ENCODE results near the gene GFER.
"Not testable (repeated sequence)": the region's sequence is repeated elsewhere in the genome, so short reads cannot be mapped to it uniquely, and the experiment has no call there.

The GFER gene

GRCh38 chr16:1957434-1958142 is 26.4 kb upstream of the GFER start:
- not testable (repeated sequence) for DNase-seq (ENCODE audit: low read depth in 2 of 2)

DNA sequence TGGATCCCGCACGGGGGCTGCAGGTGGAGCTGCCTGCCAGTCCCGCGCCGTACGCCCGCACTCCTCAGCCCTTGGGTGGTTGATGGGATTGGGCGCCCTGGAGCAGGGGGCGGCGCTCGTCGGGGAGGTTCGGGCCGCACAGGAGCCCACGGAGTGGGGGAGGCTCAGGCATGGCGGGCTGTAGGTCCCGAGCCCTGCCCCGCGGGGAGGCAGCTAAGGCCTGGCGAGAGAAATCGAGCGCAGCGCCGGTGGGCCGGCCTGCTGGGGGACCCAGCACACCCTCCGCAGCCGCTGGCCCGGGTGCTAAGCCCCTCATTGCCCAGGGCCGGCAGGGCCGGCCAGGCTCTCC is 25.9 kb upstream of the GFER start:
- DNase-seq (ENCODE audit: low read depth in 2 of 2) = not testable (repeated sequence)

- DNase-seq (ENCODE audit: low read depth in 2 of 2) = no peak
Observed at GRCh38 chr16:1958715-1959268, 25.2 kb upstream of the GFER start.

DNA sequence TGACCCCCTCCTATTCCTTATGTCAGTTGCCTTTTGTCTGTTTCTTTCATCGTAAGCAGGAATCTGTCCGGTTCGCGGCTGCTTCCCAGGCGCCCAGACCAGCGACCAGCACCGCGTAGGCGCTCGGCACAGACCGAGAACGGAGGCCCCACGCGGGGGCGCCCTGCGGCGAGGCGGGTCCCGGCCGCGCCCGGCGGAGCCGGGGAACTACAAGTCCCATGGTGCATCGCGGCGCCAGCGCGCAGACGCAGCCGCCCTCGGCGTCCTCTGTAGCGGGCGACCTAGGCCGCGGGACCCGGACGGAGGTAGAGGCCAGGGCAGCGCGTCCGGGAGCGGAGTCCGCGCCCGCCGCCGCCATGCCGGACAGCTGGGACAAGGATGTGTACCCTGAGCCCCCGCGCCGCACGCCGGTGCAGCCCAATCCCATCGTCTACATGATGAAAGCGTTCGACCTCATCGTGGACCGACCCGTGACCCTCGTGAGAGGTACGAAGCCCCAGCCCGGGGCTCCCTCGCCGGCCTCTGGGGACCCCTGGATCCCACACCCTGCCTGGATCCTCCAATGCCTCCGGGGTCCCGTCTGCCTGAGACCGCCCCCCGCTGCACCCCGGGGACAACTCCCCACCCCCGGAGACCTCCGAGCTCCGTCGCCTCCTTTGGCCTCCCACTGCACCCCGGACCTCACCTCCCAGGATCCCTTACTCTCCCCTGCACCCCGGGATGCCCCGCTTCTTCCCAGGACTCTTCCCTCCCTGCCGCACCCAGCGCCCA is 24.5 kb upstream of the GFER start, which contains the start of gene NDUFB10:
NDUFB10 (plus strand) TSS at position 270 of the 771 bp plus-strand sequence; CDS start at position 357, 87 bp downstream.
- DNase-seq (ENCODE audit: low read depth in 2 of 2) = peak; percentile 89 to 90

GRCh38 chr16:1960665-1961630 is 23.0 kb upstream of the GFER start:
- no peak for DNase-seq (ENCODE audit: low read depth in 2 of 2)

DNA sequence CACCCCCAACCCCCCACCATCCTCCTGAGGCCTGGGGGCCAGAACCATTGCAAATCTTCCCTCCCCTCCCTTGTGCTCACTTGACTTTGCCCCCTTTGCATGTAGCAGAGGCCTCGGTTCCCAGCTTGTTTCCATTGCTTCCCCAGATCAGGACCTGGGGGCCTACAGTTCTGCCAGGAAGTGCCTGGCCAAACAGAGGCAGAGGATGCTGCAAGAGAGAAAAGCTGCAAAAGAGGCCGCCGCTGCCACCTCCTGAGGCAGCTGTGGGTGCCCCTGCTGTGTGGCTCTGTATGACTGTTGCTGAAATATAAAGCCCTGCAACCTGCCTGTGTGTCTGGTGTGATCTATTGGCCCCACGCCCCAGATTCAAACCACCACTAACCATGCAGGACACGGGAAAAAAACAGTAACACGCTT is 22.3 kb upstream of the GFER start:
- DNase-seq (ENCODE audit: low read depth in 2 of 2) = no peak

DNA sequence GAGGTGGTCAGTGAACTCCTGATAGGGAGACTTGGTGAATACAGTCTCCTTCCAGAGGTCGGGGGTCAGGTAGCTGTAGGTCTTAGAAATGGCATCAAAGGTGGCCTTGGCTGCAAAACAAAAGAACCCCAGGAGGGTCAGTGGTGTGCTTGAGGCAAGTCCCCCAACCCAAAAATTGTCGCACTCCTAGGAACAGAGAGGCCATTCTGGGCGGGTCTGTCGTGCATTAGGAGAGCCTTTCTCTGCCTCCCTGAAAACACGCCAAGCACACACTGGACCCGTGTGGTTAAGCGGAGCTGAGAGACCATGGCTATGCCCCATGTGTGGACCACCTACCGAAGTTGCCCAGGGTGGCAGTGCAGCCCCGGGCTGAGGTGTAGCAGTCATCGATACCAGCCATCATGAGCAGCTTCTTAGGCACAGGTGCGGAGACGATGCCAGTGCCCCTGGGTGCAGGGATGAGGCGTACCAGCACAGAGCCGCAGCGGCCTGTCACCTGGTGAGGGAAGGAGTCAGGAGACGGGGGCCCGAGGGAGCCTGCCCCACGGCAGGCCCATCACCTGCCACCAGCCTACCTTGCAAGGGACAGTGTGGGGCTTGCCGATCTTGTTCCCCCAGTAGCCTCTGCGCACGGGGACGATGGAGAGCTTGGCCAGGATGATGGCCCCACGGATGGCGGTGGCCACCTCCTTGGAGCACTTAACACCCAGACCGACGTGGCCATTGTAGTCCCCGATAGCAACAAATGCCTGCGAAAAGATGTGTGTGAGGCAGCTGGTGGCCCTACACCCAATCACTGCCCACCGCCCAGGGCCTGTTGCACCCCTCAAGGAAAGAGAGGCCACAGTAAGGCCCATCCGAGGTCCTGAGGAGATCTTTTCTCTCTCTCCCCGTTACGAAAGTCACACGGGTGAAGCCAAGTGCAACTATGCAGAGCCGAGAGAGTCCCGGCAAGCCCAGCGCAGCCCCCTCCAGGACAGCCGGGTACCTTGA is 21.5 kb upstream of the GFER start:
- DNase-seq (ENCODE audit: low read depth in 2 of 2) = not testable (repeated sequence)

GRCh38 chr16:1963806-1964505 is 20.0 kb upstream of the GFER start:
- no peak for DNase-seq (ENCODE audit: low read depth in 2 of 2)

DNA sequence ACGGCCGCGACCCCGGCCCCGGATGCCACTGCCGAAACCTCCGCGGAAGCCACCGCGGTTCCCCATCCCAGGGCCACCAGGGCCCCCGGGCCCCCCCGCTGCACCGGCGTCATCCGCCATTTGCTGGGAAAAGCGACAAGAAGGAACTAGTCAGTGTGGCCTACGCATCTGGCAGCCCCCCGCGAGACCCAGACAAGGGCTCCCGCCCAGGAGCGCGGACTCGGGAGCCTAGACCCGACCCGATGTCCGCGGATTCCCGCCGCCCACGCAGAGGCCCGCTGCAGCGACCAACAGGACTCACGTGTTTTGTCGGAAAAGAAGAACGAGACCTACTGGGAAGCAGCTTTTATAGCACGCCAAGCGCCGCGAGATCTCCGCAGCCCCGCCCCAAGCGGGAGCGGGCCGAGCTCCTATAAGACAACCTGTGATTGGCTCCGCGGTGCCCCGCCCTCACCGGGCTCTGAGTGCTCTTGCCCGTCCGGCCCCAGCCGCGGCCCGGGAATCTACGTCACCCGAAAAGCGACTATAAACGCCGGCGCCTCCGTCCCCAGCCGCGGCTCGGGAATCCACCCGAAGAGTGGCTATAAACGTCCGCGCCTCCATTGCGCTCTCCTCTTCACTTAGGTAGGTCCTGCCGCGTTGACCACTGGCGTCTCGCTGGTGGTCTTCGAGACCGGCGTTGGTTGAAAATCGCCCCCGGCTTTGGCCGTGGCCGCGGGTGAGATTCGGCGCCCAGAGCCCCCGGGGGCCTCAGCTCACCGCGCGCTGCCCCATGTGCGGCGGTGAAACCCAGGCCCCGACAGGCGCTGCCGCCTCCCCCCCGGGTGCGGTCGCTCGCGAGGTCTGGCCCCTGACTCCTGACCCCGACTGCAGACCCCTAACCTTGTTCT is 19.2 kb upstream of the GFER start, which contains the start of gene RPS2:
RPS2 (minus strand) TSS at position 321 of the 890 bp plus-strand sequence; CDS start at position 120, 201 bp downstream.
- peak; percentile 95 to 97 for DNase-seq (ENCODE audit: low read depth in 2 of 2)

DNA sequence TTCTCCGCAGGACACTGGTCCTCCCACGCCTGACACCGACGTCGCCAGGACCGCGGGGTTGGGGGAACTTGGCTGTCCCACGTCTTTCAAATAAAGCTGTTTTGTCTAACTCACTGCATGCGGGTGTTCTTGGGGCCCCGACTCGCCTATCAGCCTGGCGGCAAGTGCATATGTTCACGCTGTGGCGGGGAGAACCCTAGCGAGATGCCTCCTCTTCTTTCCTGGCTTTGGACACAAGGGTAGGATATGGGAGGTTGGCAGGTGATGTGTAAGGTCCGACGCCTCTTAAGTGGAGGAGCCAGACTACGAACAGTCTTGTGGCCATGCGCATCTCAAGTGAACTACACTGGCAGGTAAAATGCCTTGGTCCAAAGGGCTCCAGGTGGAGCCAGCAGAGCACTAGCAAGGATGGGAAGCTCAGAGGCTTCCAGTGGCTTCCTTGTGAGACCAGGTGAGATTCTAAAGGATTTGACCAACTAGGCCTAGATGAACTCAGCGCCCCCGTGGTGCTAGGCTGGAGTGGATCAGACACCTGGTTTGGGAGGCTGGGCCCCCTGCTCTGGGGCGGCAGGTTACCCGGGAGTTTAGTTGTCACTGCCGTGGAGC is 18.5 kb upstream of the GFER start:
- no peak for DNase-seq (ENCODE audit: low read depth in 2 of 2)

- DNase-seq (ENCODE audit: low read depth in 2 of 2) = no peak
Observed at GRCh38 chr16:1966460-1966859, 17.5 kb upstream of the GFER start, which contains the start of gene RNF151. RNF151 (plus strand) TSS chr16:1966856; CDS start chr16:1966882, 26 bp downstream.

DNA sequence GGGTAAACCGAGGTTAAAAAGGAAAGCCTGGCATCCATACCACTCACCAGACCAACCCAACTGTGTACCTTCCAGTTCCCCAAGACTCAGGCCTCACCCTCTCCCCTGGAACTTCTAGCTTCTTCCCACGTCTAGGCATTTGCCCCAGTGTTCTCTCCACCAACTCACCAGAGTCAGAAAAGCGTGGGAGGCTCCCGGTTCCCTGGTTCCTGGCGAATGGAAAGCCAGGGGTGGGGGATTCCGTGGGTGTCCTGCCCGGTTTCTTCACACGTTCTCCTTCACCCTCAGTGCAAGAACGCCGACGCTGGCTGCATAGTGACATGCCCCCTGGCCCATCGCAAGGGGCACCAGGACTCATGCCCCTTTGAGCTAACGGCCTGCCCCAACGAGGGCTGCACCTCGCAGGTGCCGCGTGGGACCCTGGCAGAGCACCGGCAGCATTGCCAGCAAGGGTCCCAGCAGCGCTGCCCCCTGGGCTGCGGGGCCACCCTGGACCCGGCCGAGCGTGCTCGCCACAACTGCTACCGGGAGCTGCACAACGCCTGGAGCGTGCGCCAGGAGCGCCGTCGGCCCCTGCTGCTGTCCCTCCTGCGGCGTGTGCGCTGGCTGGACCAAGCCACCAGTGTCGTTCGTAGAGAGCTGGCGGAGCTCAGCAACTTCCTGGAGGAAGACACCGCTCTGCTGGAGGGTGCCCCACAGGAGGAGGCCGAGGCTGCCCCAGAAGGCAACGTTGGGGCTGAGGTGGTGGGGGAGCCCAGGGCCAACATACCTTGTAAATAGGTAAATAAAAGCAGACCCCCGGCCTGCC is 15.6 kb upstream of the GFER start:
- DNase-seq (ENCODE audit: low read depth in 2 of 2) = no peak

GRCh38 chr16:1971796-1972489 is 12.1 kb upstream of the GFER start, which contains the start of gene TBL3:
TBL3 (plus strand) TSS chr16:1972053; CDS start chr16:1972165, 112 bp downstream.
- DNase-seq (ENCODE audit: low read depth in 2 of 2) = peak; percentile 95 to 96

GRCh38 chr16:1972490-1972877 is 11.5 kb upstream of the GFER start:
- DNase-seq (ENCODE audit: low read depth in 2 of 2) = no peak

- DNase-seq (ENCODE audit: low read depth in 2 of 2) = no peak
Observed at GRCh38 chr16:1973461-1974156, 10.4 kb upstream of the GFER start.
